Measurements from ENCODE around the gene CCDC51. TPM values are rescaled to one million over a fixed set of nuclear protein-coding genes. Genes with fewer than 3 reads are reported as not detected.

The CCDC51 gene
- total RNA-seq, 1 experiment from 2014 or later = 11.8 TPM

DNA sequence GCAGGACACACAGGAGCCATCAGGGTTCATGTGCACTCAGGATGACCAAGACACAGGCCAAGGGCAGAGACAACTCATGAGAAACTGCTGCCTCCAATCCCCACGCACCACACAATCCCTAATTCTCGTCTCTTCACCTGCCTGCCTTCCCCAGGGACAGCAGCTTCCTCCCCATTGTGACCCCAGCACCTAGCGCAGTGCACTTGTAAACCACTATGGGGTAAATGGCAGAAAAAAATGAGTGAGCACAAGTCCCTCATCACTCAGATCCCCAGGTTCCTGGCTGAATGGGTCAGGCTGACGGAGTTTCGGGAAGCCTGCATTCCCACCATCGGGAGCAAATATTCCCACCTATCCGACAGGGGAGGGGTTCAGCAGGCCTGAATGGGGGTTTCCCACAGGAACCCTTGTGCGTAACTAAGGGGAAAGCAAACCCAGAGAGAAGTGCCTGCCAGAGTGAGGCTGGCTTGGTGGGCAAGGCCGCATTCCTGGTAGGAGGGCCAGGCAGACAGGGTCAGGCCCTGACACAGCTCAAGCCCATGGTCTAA, 28.8 kb downstream of the CCDC51 start:
- Histone ChIP-seq H3K9me3 (ENCODE audit: low read depth, low read length, poor library complexity, severe bottlenecking) (no peaks in the 10 kb centered on the region), H3K27me3 (replicated peaks; ENCODE audit: insufficient read depth, low read depth, low read length, poor library complexity) (no peaks in the 10 kb centered on the region), H3K4me1 (ENCODE audit: insufficient read depth, low read length, poor library complexity, severe bottlenecking) (no peaks in the 10 kb centered on the region), H3K27ac (ENCODE audit: low read depth, low read length, poor library complexity, severe bottlenecking) (no peak overlapping the region), H3K4me3 (ENCODE audit: low read depth, low read length, poor library complexity, severe bottlenecking) (no peak overlapping the region), H3K36me3 (ENCODE audit: insufficient read depth, low read length, poor library complexity, severe bottlenecking) (no peaks in the 10 kb centered on the region)
- no peak for DNase-seq (ENCODE audit: low spot score)
- ChIA-PET CTCF (no interaction called here), POLR2A (ENCODE audit: low non-redundant PET) (no interaction called here)
- BruUV-seq (replicated peaks) = no TSS peak
- intact Hi-C loops (cut with micrococcal nuclease; ENCODE audit: unreplicated experiment) = no loop called here
- TF ChIP-seq CTCF (conservative IDR thresholded peaks at IDR 0.05; ENCODE audit: low read depth, low read length) (no peak), EZH2 (IDR thresholded peaks at IDR 0.05; ENCODE audit: borderline replicate concordance, low read depth, low read length, poor library complexity, severe bottlenecking) (no peak)

DNA sequence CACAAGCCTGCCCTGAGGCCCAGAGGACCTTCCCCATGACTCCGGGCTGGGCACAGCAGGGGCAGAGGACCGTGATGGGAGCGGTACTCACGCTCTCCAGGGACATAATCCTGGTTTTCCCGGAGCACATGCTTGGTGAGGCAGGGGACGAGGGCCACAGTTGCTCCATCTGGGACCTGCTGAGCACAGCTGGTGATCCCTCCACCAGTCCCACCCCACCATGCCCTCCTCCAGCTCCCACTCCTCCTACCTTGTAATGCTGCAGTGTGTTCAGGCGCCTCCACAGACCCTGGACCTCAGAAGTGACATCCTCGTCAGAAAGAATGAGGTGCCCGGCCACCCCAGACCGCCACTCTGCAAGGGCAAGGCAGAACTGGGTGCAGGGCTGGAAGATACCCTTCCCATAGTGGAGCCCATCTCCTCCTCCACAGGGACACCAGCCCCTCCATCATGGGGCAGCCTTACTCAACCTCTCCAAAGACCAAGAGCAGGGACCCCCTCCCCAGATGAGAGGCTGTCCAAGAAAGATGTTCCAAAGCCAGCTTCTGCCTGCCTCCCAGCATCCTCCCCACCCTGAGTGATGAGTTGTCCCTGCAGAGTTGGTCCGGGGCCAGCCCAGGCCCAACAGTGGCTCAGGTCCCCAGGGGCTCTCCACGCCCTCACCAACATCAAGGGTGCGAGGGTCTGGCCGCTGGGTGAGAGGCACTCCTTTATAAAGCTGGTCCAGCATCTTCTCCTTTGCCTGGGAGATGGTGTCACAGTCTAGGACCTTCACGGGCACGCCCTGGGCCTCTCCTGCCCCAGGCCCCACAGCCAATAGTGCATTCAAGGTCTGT, 29.5 kb downstream of the CCDC51 start:
- ChIA-PET POLR2A (ENCODE audit: low non-redundant PET) (no interaction called here), CTCF (no interaction called here)
- H3K4me1 ChIP-seq (ENCODE audit: insufficient read depth, low read length, poor library complexity, severe bottlenecking) = no peaks in the 10 kb centered on the region
- TF ChIP-seq CTCF (conservative IDR thresholded peaks at IDR 0.05; ENCODE audit: low read depth, low read length) = no peak
- TF ChIP-seq EZH2 (IDR thresholded peaks at IDR 0.05; ENCODE audit: borderline replicate concordance, low read depth, low read length, poor library complexity, severe bottlenecking) = no peak
- no peak for DNase-seq (ENCODE audit: low spot score)
- H3K27ac ChIP-seq (ENCODE audit: low read depth, low read length, poor library complexity, severe bottlenecking) = no peak overlapping the region
- no TSS peak for BruUV-seq (replicated peaks)
- intact Hi-C loops (cut with micrococcal nuclease; ENCODE audit: unreplicated experiment) = no loop called here
- no peaks in the 10 kb centered on the region for H3K9me3 ChIP-seq (ENCODE audit: low read depth, low read length, poor library complexity, severe bottlenecking)
- H3K27me3 ChIP-seq (replicated peaks; ENCODE audit: insufficient read depth, low read depth, low read length, poor library complexity) = no peaks in the 10 kb centered on the region
- H3K36me3 ChIP-seq (ENCODE audit: insufficient read depth, low read length, poor library complexity, severe bottlenecking) = no peaks in the 10 kb centered on the region
- no peak overlapping the region for H3K4me3 ChIP-seq (ENCODE audit: low read depth, low read length, poor library complexity, severe bottlenecking)

DNA sequence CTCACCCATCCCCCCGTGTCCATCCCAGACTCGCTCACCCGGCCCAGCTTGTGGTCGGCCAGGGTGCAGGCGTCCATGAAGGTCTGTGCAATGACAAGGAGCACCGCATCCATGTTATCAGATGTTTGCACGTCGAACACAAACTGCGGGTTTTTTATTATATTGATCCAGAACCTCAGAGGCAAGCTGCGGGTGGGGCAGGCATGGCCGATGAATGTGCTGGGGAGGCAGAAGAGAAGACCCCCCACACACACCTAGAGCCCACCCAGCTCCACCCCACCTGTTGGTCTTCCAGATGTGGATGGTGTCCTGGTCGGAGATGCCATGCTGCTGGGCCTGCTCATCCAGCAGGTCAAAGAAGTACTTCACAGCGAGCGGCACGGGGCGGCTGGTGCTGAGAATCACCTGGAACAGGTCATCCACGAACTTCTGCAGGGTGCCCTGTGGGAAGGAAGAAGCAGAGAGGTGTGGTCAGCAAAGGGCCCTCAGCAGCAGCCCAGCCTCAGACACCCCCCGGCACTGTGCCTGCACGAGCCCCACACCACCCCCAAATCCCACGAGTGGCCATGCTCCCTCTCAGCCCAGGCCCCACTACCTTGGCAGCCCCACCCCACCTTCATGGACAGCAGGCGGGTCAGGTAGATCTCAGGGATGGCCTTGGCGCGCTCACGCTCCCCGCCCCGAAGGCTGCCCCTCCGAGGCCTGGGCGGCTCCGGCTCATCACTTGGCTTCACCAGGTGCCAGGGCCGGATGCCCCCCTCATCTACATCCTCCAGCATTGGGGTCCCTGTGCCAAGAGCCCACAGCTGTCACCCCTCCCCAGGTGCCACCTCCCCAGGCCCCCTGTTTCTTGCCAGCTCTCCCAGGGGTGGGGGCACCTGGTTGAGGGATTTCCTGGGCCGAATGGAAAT, 30.4 kb downstream of the CCDC51 start:
- ChIA-PET CTCF (no interaction called here), POLR2A (ENCODE audit: low non-redundant PET) (no interaction called here)
- H3K27me3 ChIP-seq (replicated peaks; ENCODE audit: insufficient read depth, low read depth, low read length, poor library complexity) = no peaks in the 10 kb centered on the region
- H3K9me3 ChIP-seq (ENCODE audit: low read depth, low read length, poor library complexity, severe bottlenecking) = no peaks in the 10 kb centered on the region
- no peaks in the 10 kb centered on the region for H3K36me3 ChIP-seq (ENCODE audit: insufficient read depth, low read length, poor library complexity, severe bottlenecking)
- H3K4me3 ChIP-seq (ENCODE audit: low read depth, low read length, poor library complexity, severe bottlenecking) = no peak overlapping the region
- no peaks in the 10 kb centered on the region for H3K4me1 ChIP-seq (ENCODE audit: insufficient read depth, low read length, poor library complexity, severe bottlenecking)
- no peak for DNase-seq (ENCODE audit: low spot score)
- TF ChIP-seq CTCF (conservative IDR thresholded peaks at IDR 0.05; ENCODE audit: low read depth, low read length) (no peak), EZH2 (IDR thresholded peaks at IDR 0.05; ENCODE audit: borderline replicate concordance, low read depth, low read length, poor library complexity, severe bottlenecking) (no peak)
- BruUV-seq (replicated peaks) = no TSS peak
- H3K27ac ChIP-seq (ENCODE audit: low read depth, low read length, poor library complexity, severe bottlenecking) = no peak overlapping the region
- intact Hi-C loops (cut with micrococcal nuclease; ENCODE audit: unreplicated experiment) = no loop called here
